Bronchial epithelial cell (primary cell): ENCODE measurements around the gene ATRNL1. TPM values are rescaled to one million over a fixed set of nuclear protein-coding genes. Genes with fewer than 3 reads are reported as not detected.

Experiments
- DNase-seq: peaks from one replicate; pipeline ENCODE4 v3.0.0-alpha.2; 2010; ENCODE audit warnings: low read depth
- FAIRE-seq: peaks from 2 replicates; lab custom pipeline; 2011; peaks lifted over from hg19 to GRCh38; lab: Jason Lieb, UNC
- H3K27me3 ChIP-seq: 2 replicates; pipeline ENCODE4 v1.5.1; 2011; ENCODE audit warnings: low read length; ENCODE audit not compliant: control insufficient read depth, insufficient read depth
- H3K36me3 ChIP-seq: 2 replicates; pipeline ENCODE4 v1.5.1; 2011; ENCODE audit warnings: low read length; ENCODE audit not compliant: control insufficient read depth, insufficient read depth
- H3K4me3 ChIP-seq: 2 replicates; pipeline ENCODE4 v1.5.1; 2011; ENCODE audit warnings: mild to moderate bottlenecking, low read depth, low read length, control low read depth
- CTCF ChIP-seq: IDR thresholded peaks from 2 replicates; pipeline ENCODE4 v1.5.1; 2011; ENCODE audit warnings: mild to moderate bottlenecking, moderate library complexity, low read length, control low read depth, inconsistent platforms; ENCODE audit not compliant: insufficient read depth, severe bottlenecking
- total RNA-seq: library from RNA; depleted of rRNA; stranded (reverse); fragments of >200 nt; gene quantifications from 2 replicates; pipeline ENCODE4 v1.2.1, GENCODE V29; 2014

Gene ATRNL1
- total RNA-seq, 1 donor from 2014 or later, result 0.53 TPM

- H3K4me3 ChIP-seq, result no peak overlapping the region
- no peak for TF ChIP-seq CTCF
- FAIRE-seq (no peak), DNase-seq (no peak)
- no peaks in the 10 kb centered on the region for H3K27me3 ChIP-seq
- H3K36me3 ChIP-seq, result no peaks in the 10 kb centered on the region
These were observed 681.6 kb downstream of the ATRNL1 start for GRCh38 chr10:115774721-115775120.

- FAIRE-seq (no peak), DNase-seq (no peak)
- Histone ChIP-seq H3K27me3 (no peaks in the 10 kb centered on the region), H3K36me3 (no peaks in the 10 kb centered on the region), H3K4me3 (no peak overlapping the region)
- no peak for TF ChIP-seq CTCF
These were observed 684.5 kb downstream of the ATRNL1 start for GRCh38 chr10:115777646-115778045.

GRCh38 chr10:115790220-115790619 lies 697.1 kb downstream of the ATRNL1 start:
- FAIRE-seq (no peak), DNase-seq (no peak)
- Histone ChIP-seq H3K36me3 (no peaks in the 10 kb centered on the region), H3K27me3 (no peaks in the 10 kb centered on the region), H3K4me3 (no peak overlapping the region)
- no peak for TF ChIP-seq CTCF

- no peak for TF ChIP-seq CTCF
- H3K4me3 ChIP-seq, result no peak overlapping the region
- FAIRE-seq, result no peak
These were observed 702.8 kb downstream of the ATRNL1 start for GRCh38 chr10:115795964-115796363.

GRCh38 chr10:115801457-115801856 lies 708.3 kb downstream of the ATRNL1 start:
- Histone ChIP-seq H3K4me3 (no peak overlapping the region), H3K36me3 (no peaks in the 10 kb centered on the region), H3K27me3 (no peaks in the 10 kb centered on the region)
- no peak for DNase-seq
- TF ChIP-seq CTCF, result no peak
- no peak for FAIRE-seq

More at GRCh38 chr10:115795964-115796363, 702.8 kb downstream of the ATRNL1 start:
- H3K27me3 ChIP-seq, result no peaks in the 10 kb centered on the region
- H3K36me3 ChIP-seq, result no peaks in the 10 kb centered on the region
- DNase-seq, result no peak

- DNase-seq, result no peak
- TF ChIP-seq CTCF, result no peak
- Histone ChIP-seq H3K4me3 (no peak overlapping the region), H3K27me3 (no peaks in the 10 kb centered on the region), H3K36me3 (no peaks in the 10 kb centered on the region)
- no peak for FAIRE-seq
These were observed 708.8 kb downstream of the ATRNL1 start for GRCh38 chr10:115801992-115802391.
